ENCODE data around the gene SEMA3B. TPM values are rescaled to one million over a fixed set of nuclear protein-coding genes. Genes with fewer than 3 reads are reported as not detected.

SEMA3B gene
- total RNA-seq, 1 experiment from 2014 or later = 6.4 TPM

DNA sequence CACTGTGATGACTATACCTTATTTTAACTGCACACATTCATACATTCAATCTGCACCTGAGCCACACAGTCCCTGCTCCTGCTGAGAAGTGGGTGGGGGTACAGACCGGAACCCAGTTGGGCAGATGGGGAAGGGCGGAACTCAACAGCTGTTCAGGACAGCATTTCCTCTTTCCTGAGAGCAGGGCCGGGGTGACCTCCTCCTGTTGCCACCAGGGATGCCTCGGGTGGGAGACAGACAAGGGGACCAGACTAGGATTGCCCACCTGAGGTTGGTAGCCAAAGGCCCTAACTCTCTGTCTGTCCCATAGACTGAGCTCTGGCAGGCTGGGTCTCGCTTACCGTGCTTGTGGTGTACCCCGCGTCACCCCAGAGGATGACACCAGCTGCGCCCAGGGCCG lies 49.7 kb downstream of the SEMA3B start:
- Histone ChIP-seq H2BK12ac (ENCODE audit: insufficient read length, low read depth, low read length) (no peak overlapping the region), H4K5ac (ENCODE audit: insufficient read length, low read depth, low read length) (no peak overlapping the region), H3K23ac (ENCODE audit: insufficient read length, low read depth, low read length) (no peak overlapping the region), H3K4ac (ENCODE audit: low read depth, low read length) (no peak overlapping the region), H3K56ac (ENCODE audit: insufficient read length, low read depth, low read length) (no peak overlapping the region), H3K9me3 (ENCODE audit: control insufficient read depth, low read depth, low read length) (no peaks in the 10 kb centered on the region), H3K27ac (ENCODE audit: insufficient read length, low read depth, low read length) (no peak overlapping the region), H3K18ac (ENCODE audit: insufficient read length, low read depth, low read length) (no peak overlapping the region), H3K79me1 (ENCODE audit: insufficient read depth, low read depth, low read length, poor library complexity, severe bottlenecking) (no peaks in the 10 kb centered on the region), H2AK5ac (ENCODE audit: insufficient read length, low read length) (no peak overlapping the region), H2BK20ac (ENCODE audit: low read depth, low read length, poor library complexity, severe bottlenecking) (no peak overlapping the region), H3K9ac (ENCODE audit: extremely low read depth, insufficient read length, low read length) (no peak overlapping the region), H2BK5ac (ENCODE audit: insufficient read length, low read length) (no peak overlapping the region), H4K8ac (replicated peaks; ENCODE audit: insufficient read length, low read depth, low read length) (no peak overlapping the region), H2BK15ac (ENCODE audit: low read depth, low read length) (no peak overlapping the region), H3K4me1 (ENCODE audit: insufficient read depth, low read length) (peaks cover 6% of the 10 kb centered on the region; the same call in 1 of the 2 replicates), H2AFZ (ENCODE audit: low read length) (no peak overlapping the region), H3K23me2 (ENCODE audit: insufficient read length, low read depth, low read length, poor library complexity, severe bottlenecking) (peaks cover 15% of the 10 kb centered on the region), H4K20me1 (ENCODE audit: control insufficient read depth, insufficient read depth, insufficient read length) (no peaks in the 10 kb centered on the region), H3K79me2 (ENCODE audit: insufficient read depth, low read length) (peaks cover 5% of the 10 kb centered on the region; the same call in 1 of the 2 replicates), H4K91ac (ENCODE audit: insufficient read length, low read depth, low read length) (no peak overlapping the region), H3K4me2 (ENCODE audit: insufficient read depth, insufficient read length, low read length) (no peak overlapping the region), H2BK120ac (ENCODE audit: low read depth, low read length, poor library complexity, severe bottlenecking) (no peak overlapping the region), H3K14ac (ENCODE audit: insufficient read depth, low read length) (no peak overlapping the region), H3T11ph (ENCODE audit: low read length) (no peak overlapping the region), H3K27me3 (ENCODE audit: insufficient read depth, low read length) (no peaks in the 10 kb centered on the region)
- peak overlapping the region; percentile 19 to 44; a peak in 3 of 5 replicates for H3K4me3 Mint-ChIP-seq
- H3K36me3 Mint-ChIP-seq (ENCODE audit: insufficient read depth in 1 of 3, low read depth in 3 of 3) = peaks cover 47 to 54% (median 53%) of the 10 kb centered on the region in 3 experiments
- no peak for DNase-seq
- peak overlapping the region in 1 of 3 experiments; percentile 80; a peak in 1 of 7 replicates for H3K27ac Mint-ChIP-seq
- TF ChIP-seq CTCF (conservative IDR thresholded peaks at IDR 0.05) = no peak
- WGBS (ENCODE audit: extremely low coverage, insufficient read length, low lambda C conversion rate) = no CpG with 5 or more reads among the region's 10 CpGs
- peaks cover 4 to 6% of the 10 kb centered on the region in 2 experiments for H3K9me3 Mint-ChIP-seq
- H3K27me3 Mint-ChIP-seq (ENCODE audit: low read depth) = no peaks in the 10 kb centered on the region
- peaks cover 22 to 39% of the 10 kb centered on the region in 2 experiments for H3K4me1 Mint-ChIP-seq
